HEK293T (cell line): Measurements from ENCODE around the gene OGA.

Experiments used
- ARNT ChIP-seq: fragments of 450-650 bp; IDR thresholded peaks from 2 replicates; pipeline ENCODE4 v1.6.1; 2017; ENCODE audit warnings: mild to moderate bottlenecking
- BHLHE40 ChIP-seq: fragments of 450-650 bp; IDR thresholded peaks from 2 replicates; pipeline ENCODE4 v1.6.1; 2016; ENCODE audit warnings: mild to moderate bottlenecking, moderate library complexity, borderline replicate concordance
- ELF4 ChIP-seq: fragments of 450-650 bp; IDR thresholded peaks from 2 replicates; pipeline ENCODE4 v1.6.1; 2017; ENCODE audit warnings: antibody characterized with exemption
- FOXA1 ChIP-seq: fragments of 450-650 bp; IDR thresholded peaks from 2 replicates; pipeline ENCODE4 v1.6.1; 2016; ENCODE audit warnings: mild to moderate bottlenecking
- FOXK2 ChIP-seq: fragments of 450-650 bp; IDR thresholded peaks from 2 replicates; pipeline ENCODE4 v1.6.1; 2016; ENCODE audit warnings: mild to moderate bottlenecking
- HDGF ChIP-seq: fragments of 450-650 bp; IDR thresholded peaks from 2 replicates; pipeline ENCODE4 v1.6.1; 2017; ENCODE audit warnings: antibody characterized with exemption, borderline replicate concordance
- PKNOX1 ChIP-seq: fragments of 450-650 bp; IDR thresholded peaks from 2 replicates; pipeline ENCODE4 v1.6.1; 2016
- SP1 ChIP-seq: fragments of 450-650 bp; IDR thresholded peaks from 2 replicates; pipeline ENCODE4 v1.6.1; 2017
- SUZ12 ChIP-seq: fragments of 450-650 bp; IDR thresholded peaks from 2 replicates; pipeline ENCODE4 v1.6.1; 2016; ENCODE audit warnings: mild to moderate bottlenecking
- TARDBP ChIP-seq: fragments of 450-650 bp; IDR thresholded peaks from 2 replicates; pipeline ENCODE4 v1.6.1; 2016
- ZNF384 ChIP-seq: fragments of 450-650 bp; IDR thresholded peaks from 2 replicates; pipeline ENCODE4 v1.6.1; 2016

GRCh38 chr10:101762736-101763135 lies 55.5 kb downstream of the OGA start:
- no peak for TF ChIP-seq SUZ12
- TF ChIP-seq FOXA1: no peak
- no peak for TF ChIP-seq SP1
- TF ChIP-seq BHLHE40: no peak
- TF ChIP-seq TARDBP: no peak
- no peak for TF ChIP-seq ZNF384
- no peak for TF ChIP-seq ELF4
- no peak for TF ChIP-seq HDGF
- TF ChIP-seq PKNOX1: no peak
- TF ChIP-seq FOXK2: no peak
- TF ChIP-seq ARNT: no peak
